Measurements from ENCODE around the gene MAP3K2. TPM values are rescaled to one million over a fixed set of nuclear protein-coding genes. Genes with fewer than 3 reads are reported as not detected.

Gene MAP3K2
- polyA plus RNA-seq, 1 donor: 18.9 TPM

DNA sequence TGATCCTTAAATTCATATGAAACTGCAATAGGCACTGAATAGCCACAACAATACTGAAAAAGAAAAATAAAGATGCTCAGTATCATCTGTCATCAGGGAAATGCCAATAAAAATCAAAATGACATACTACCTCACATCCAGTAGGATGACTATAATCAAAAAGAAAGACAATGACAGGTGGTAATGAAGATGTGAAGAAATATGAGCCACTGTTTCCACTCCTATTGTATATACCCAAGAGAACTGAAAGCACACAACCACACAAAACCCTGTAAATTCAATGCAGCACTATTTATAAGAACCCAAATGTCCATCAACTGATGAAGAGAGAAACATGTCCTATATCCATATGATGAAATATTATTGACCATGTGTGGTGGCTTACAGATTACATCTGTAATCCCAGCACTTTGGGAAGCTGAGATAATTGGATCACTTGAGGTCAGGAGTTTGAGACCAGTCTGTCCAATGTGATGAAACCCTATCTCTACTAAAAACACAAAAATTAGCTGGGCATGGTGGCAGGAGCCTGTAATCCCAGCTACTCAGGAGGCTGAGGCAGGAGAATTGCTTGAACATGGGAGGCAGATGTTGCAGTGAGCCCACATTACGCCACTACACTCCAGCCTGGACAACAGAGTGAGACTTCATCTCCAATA is 39.9 kb downstream of the MAP3K2 start:
- no peak for DNase-seq

DNA sequence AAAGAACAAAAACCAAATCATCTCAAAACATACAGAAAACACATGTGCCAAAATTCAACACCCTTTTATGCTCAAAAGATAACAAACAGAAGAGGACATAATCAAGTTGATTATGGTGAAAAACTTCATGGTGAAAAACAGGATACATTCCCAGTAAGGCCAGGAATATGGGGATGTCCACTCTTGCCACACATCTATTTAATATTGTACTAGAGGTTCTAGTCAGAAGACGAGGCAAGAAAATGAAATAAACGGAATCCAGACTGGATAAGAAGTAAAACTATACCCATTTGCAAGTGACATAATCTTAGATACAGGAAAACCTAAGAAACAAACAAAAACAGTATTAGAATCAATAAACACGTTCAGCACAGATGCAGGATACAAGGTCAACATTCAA is 40.8 kb downstream of the MAP3K2 start:
- no peak for DNase-seq

DNA sequence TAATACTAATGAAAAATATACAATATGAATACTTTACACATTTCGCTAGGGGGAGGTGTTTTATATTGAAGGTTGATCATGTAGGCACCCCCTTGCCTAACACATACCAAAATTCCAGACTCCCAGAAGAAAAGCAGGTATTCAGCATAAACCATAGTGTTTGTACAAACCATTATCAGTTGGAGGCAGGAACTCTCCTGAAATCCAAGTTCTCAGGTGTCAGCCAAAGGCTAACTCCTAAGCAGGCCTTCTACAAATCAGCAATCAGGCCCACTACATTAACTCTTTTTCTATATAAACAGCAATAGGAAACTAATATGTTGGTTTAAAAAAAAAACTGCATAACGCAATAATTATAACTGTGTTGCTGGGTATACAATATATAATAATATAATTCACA is 44.5 kb downstream of the MAP3K2 start:
- DNase-seq: no peak

DNA sequence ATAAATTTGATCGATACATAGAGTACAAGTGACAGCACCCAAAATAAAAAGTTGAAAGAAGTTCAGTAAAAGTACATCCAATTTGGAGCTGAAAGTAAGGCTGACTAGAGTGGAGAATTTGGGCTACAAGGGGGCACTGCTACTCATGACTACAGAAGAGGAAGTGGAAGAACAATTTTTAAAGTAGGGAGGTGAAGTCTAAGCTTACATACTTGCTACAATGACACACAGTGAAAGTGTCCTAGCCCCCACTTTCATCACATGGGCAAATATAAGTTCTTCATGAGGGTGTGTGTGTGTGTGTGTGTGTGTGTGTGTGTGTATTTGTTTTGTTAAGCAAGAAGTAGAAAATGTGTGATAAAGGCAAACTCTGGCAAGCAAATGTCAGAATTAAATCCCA is 45.7 kb downstream of the MAP3K2 start:
- no peak for DNase-seq

GRCh38 chr2:127332335-127332734 is 55.4 kb downstream of the MAP3K2 start:
- no peak for DNase-seq

DNA sequence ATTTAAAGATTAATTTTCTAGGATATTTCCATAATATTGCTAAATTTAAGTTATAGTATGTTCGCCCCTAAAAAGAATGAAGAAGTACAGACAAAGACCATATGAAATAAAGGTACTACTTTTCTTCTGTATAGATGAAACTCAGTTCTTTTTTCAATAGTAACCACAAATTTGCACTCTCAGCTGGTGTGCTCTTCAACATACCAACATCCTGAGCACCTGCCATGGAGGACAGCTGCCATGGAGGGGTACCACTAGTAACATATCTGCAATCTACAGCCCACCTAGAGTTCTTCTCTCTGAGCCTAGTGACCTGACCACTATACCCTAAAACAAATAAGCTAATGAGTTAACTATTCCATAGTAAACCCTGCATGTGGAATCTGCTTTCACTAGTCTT is 57.0 kb downstream of the MAP3K2 start:
- no peak for DNase-seq

GRCh38 chr2:127326289-127326945 is 61.4 kb downstream of the MAP3K2 start:
- no peak for DNase-seq

DNA sequence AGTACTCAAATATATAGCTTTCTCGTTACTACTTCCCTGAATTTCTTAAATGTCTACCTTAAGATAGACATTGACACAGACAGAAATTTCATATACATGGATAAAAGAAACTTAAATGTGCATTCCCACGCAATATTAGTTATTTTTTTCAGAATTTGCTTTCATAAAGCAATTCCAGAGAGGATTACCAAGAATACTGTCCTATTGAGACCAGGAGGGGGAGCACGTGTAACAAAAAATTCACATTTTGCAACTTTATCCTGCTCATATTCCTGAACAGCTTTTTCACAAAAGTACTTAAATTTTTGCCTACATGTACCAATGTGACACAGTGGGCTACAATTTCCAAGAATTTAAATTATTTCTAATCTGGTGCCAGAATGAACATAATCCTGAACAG is 63.1 kb downstream of the MAP3K2 start:
- peak; percentile 54 for DNase-seq

DNA sequence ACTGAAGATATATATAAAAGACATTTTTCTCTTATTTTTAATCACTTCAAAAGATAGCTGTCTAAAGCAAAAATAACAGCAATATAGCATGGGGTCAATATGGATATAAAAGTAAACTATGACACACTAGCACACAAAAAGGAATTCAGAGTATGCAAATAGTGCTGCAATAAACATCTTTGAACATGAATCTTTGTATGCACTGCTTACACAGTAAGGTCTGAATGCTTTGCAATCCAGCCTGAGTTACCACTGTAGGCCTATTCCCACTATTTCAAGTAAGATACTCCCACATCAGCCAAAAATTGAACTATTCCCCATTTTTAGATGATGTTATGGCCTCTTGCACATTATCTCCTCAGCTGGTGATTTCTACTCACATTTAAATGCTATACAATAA is 66.5 kb downstream of the MAP3K2 start:
- no peak for DNase-seq

- no peak for DNase-seq
Observed at GRCh38 chr2:127320586-127321275, 67.0 kb downstream of the MAP3K2 start.

DNA sequence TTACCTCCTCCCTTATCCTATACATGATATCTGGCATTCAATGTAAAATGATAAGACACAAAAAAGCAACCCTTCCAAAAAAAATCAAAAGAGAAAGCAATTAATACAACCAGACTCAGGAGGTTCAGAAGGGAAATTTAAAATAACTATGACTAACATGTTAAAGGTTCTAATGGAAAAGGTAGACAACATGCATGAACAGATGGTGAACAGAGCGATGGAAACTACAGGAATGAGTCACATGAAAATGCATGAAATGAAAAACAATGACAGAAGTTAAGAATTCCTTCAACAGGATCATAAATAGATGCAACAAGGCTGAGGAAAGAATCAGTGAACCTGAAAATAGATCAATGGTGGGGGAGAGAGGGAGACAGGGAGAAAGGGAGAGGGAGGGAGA is 67.7 kb downstream of the MAP3K2 start:
- DNase-seq: no peak

DNA sequence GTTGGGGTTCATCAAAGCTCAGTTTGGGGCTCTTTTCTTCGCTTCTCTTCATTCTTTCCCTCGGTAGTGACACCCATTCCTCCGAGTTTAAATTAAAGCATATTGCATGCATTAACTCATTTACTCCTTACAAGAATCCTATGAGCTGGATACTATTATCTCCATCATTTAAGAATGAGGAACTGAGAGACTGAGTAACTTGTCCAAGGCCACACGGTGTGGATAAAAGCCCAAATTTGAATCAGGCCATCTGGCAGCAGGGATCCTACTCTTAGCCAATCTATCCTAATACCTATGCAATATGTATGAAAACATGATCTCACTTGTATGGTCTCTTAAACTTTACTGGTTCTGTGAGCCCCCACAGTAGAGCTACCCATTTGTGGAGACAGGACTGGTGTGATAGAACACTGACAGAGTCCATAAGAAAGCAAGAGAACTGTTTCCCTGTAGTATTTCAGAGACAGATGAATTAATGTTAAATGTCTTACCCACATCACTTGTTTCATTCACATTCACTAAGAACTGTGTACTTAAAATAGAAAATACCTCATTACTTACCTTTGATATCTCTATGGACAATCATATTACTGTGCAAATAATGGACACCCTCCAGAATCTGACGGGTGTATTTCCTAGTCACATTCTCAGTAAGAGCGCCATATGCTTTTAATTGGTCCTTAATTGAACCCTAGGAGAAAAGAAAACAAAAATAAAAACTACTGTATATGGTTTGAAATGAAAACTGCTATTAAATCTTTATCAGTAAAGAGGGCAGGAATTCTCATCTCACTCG is 73.4 kb downstream of the MAP3K2 start:
- DNase-seq: no peak

- no peak for DNase-seq
Observed at GRCh38 chr2:127313406-127313805, 74.4 kb downstream of the MAP3K2 start.

- no peak for DNase-seq
Observed at GRCh38 chr2:127310980-127311379, 76.8 kb downstream of the MAP3K2 start.

DNA sequence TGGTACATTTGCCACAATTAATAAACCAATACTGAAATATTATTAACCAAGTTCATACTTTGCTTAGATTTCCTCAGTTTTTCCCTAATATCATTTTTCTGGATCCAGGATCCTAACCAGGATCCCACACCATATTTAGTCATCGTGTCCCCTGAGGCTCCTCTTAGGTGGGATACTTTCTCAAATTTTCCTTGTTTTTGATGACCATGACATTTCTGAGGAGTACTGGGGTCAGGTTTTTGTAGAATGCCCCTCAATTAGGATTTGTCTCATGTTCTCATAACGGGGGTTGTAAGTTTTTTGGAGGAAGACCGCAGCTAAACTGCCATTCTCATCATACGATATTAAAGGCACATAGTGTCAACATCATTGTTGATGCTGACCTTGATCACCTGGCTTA is 78.3 kb downstream of the MAP3K2 start:
- DNase-seq: no peak

GRCh38 chr2:127308586-127309138 is 79.1 kb downstream of the MAP3K2 start:
- no peak for DNase-seq

DNA sequence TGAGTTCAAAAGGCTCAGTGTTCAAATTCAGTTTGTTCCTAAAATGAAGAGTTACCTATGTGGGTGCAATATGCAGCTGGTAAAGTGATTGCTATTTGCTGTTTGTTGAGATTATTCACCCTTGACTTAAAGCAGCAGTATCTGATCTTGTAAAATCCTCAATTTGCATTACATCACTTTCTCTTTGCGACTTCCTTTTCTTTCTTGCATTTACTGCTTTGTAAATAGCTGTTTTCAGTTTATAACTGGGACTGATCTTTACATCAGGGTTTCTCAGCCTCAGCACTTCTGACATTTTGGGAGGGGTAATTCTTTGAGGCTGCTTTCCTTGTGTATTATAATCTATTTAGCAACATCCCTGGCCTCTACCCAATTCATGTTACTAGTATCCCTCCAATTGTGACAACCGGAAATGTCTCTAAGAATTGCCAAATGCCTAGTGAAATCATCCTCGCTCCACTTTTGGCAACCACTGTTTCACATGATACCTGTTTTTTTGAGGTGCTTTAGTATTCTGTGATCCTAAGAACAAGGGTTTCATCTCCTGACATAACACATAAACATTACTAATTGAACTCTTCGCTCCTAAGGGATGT is 81.7 kb downstream of the MAP3K2 start:
- no peak for DNase-seq

GRCh38 chr2:127302168-127302567 is 85.6 kb downstream of the MAP3K2 start:
- no peak for DNase-seq

- DNase-seq: peak; percentile 87
Observed at GRCh38 chr2:127293748-127294562, 93.8 kb downstream of the MAP3K2 start, which contains the start of gene ERCC3. Gene ERCC3, minus strand, starts transcription at chr2:127294144. Its CDS starts 63 bp downstream, at chr2:127294081.

DNA sequence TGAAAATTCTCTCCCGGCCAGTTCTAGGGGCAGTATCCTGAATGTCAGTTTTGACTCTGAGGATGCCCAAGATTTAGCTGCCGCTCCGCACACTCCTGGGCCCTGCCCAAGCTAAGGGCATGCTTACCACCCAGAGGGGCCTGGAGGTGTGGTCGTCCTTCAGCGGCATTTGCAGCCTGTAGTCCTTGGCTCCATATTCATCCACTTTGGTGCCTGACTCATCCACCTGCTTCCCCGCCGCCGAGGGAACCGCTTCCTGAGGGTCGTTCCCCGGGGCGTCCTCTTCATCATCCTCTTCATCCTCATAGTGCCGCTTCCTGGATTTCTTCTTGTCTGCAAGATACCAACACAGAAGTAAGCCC is 94.4 kb downstream of the MAP3K2 start:
- DNase-seq: no peak

GRCh38 chr2:127288274-127288673 is 99.5 kb downstream of the MAP3K2 start:
- no peak for DNase-seq
